ENCODE measurements around the gene TRAPPC6A.
"Not testable (repeated sequence)": the region's sequence is repeated elsewhere in the genome, so short reads cannot be mapped to it uniquely, and the experiment has no call there.

TRAPPC6A gene

DNA sequence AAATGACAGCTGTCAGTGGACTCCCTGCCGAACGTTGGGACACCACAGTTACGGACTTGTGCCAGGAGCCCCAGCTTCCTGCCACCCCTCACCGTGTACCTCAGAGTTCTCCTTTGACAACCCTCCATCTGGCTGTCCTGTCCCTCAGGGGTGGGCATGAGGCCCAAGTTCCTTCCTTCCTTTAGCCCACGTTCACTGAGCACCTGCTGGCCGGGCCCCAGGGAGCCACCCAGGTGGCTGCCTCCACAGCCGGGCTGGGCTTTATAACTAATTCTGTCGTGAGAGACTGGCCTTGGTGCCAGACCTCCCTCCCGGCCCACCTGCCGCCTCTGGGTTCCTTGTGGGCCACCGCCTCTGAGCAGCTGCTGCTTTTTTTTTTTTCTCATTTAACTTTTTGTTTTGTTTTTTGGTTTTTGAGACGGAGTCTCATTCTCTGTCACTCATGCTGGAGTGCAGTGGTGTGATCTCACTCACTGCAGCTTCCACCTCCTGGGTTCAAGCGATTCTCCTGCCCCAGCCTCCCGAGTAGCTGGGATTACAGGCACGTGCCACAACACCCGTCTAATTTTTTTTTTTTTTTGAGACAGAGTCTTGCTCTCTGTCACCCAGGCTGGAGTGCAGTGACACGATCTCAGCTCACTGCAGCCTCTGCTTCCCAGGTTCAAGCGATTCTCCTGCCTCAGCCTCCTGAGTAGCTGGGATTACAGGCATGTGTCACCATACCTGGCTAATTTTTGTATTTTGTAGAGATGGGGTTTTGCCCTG is 59.3 kb downstream of the TRAPPC6A start:
- peak overlapping the region in 2 of 21 experiments; percentile 18 to 30 for H3K27ac ChIP-seq
- not testable (repeated sequence) for H3K4me3 ChIP-seq

DNA sequence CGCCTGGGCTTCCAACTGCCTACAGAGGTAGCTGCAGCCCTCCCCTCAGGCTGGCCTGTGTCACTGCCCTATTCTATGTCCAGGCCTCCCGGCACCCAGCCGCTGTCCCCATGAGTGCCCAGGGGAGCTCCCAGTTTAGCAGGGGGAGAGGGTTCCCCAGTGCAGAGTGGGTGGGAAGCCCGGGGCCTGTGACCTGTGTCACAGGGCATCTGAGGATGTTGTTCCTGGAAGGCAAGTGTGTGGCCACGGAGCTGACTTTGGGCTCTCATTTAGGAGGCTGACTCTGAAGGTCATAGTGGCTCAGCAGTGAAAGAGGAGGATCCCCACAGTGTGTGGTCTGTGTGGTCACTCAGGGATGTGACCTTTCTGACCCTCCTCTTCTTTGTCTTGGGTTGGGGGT is 59.9 kb downstream of the TRAPPC6A start:
- peak overlapping the region in 6 of 21 experiments; percentile 18 to 61 (median 28) for H3K27ac ChIP-seq
- no peak overlapping the region for H3K4me3 ChIP-seq

DNA sequence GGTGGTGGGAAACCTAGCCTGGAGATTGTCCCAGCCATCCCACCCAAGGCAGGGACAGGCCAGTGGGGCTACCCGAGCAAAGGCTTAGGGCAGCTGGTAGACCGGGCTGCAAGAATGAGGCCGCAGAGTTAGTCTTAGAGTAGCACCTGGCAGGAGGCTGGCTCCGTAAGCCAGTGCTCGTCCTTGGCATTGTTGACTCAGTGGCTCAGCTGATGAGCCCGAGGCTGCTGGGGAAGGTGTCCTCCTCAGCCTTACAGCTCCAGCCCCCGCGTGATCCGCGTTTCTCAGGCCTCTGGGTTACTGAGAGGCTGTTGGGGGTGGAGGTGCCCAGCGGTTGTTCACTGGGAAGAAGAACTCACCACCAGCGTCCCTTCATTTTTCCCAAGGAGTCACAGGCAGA is 60.4 kb downstream of the TRAPPC6A start:
- H3K4me3 ChIP-seq = no peak overlapping the region
- peak overlapping the region in 6 of 21 experiments; percentile 1 to 61 (median 23) for H3K27ac ChIP-seq

DNA sequence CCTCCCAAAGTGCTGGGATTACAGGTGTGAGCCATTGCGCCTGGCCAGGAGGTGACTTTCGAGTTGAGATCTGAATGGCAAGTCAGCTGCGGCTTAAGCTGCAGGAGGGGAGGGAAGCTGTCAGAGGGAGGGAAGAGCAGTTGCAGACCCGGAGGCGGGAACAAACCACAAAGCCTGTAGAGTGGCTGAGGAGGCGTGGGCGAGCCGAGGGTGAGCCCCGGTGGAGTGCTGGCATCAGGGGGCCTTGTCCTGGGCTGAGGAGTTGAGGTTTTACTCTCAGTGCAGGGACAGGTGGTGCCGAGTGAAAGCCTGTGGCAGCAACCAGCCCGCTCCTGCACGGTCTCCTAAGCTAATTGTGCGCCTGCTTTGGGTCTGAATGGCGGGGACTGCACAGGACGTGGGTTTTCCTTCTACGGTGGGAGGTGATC is 60.9 kb downstream of the TRAPPC6A start:
- Histone ChIP-seq H3K4me3 (no peak overlapping the region), H3K27ac (peak overlapping the region in 2 of 21 experiments; percentile 1 to 61)

DNA sequence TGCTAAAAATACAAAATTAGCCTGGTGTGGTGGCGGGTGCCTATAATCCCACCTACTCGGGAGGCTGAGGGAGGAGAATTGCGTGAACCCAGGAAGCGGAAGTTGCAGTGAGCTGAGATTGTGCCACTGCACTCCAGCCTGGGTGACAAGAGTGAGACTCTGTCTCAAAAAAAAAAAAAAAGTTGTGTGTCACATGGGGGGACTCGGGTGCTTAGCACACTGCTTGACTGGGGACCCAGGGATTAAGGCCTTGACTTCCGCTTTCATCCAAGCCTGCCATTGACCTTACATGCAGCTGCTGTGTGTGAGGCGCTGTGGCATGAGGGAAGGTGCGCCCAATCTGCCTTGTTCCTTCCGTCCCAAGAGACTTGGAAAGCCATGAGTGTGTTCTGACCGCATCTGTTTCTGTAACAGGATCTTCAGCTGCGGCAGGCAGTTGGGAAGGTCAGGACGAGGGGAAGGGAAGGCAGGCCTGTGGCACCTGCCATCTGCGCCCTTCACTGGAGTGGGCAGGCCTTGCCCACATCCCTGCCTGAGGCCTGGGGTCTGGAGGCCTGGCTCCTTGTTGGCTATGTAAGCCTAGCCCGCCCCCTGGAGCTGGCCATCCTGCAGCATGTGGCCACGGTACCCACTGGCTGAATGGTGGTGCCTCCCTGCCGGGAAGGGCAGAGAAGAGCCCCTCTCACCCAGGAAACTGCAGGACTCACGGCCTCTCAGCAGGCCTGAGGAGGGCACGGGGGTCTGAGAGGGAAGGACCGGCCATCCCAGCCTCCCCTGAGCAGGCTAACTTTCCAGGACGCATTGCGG is 62.0 kb downstream of the TRAPPC6A start:
- H3K4me3 ChIP-seq = no peak overlapping the region
- H3K27ac ChIP-seq = no peak overlapping the region

DNA sequence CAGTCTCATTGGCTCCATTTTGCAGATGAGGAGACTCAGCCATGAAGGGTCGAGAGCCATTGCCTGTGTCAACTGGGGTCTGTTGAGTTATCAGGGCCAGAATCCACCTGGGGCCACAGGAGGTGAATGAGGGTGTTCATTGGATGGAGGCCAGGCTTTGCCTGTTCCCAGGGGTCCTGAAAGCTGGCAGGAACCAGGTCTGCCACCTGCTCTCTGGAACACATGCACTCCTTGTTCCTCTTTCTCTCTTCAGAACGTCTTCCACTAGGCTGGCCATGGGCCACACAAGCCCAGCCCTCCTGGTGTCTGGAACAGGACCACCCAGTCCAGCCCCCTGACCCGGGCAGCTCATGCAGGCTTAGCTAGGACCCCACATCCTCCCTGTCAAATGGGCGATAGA is 63.9 kb downstream of the TRAPPC6A start:
- Histone ChIP-seq H3K4me3 (no peak overlapping the region), H3K27ac (no peak overlapping the region)

DNA sequence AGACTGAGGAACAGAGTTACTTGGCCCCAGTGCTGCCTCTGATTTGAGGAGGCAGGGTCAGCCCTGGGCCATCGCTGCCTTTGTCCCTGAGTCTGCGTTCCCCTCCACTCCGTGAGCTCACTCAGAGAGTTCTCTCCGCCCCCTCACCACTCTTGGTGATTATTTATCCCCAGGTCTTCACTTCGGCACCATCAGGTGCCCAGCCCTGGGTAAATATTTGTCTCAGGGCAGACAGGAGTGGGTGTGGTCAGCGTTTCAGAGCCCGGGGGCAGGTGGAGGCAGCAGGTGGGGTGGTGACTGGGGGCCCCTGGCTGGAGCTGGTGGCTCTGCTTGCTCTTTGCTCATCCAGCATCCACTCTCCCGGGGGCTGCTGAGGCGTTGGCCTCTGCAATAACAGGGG is 64.4 kb downstream of the TRAPPC6A start:
- Histone ChIP-seq H3K4me3 (no peak overlapping the region), H3K27ac (no peak overlapping the region)
